ENCODE results near the gene HDAC8.

Gene HDAC8

DNA sequence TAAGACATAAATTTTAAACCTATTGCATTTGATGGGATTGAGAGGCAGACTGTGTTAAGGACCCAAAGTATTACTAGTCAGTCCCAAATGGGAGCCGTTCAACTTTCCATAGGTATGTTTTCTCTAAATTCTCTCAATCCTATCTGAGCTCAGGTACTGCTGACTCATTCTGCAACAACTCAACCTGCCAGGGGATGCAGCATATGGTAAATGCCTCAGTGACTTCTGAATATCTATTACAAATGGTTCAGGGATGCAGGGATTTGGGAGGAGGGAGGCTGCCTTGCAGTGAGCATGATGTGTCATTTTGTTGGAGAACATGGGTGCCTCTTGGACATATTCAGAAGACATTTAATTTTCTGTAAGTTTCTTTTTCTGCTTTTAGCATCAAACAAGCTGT lies 97.3 kb downstream of the HDAC8 start:
- TF ChIP-seq, protein P1, sequence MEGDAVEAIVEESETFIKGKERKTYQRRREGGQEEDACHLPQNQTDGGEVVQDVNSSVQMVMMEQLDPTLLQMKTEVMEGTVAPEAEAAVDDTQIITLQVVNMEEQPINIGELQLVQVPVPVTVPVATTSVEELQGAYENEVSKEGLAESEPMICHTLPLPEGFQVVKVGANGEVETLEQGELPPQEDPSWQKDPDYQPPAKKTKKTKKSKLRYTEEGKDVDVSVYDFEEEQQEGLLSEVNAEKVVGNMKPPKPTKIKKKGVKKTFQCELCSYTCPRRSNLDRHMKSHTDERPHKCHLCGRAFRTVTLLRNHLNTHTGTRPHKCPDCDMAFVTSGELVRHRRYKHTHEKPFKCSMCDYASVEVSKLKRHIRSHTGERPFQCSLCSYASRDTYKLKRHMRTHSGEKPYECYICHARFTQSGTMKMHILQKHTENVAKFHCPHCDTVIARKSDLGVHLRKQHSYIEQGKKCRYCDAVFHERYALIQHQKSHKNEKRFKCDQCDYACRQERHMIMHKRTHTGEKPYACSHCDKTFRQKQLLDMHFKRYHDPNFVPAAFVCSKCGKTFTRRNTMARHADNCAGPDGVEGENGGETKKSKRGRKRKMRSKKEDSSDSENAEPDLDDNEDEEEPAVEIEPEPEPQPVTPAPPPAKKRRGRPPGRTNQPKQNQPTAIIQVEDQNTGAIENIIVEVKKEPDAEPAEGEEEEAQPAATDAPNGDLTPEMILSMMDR (IDR thresholded peaks at IDR 0.05; ENCODE audit: borderline replicate concordance, insufficient read depth, low read depth, low read length) = no peak
- H3K4me3 ChIP-seq (ENCODE audit: low read depth, low read length) = no peak overlapping the region

DNA sequence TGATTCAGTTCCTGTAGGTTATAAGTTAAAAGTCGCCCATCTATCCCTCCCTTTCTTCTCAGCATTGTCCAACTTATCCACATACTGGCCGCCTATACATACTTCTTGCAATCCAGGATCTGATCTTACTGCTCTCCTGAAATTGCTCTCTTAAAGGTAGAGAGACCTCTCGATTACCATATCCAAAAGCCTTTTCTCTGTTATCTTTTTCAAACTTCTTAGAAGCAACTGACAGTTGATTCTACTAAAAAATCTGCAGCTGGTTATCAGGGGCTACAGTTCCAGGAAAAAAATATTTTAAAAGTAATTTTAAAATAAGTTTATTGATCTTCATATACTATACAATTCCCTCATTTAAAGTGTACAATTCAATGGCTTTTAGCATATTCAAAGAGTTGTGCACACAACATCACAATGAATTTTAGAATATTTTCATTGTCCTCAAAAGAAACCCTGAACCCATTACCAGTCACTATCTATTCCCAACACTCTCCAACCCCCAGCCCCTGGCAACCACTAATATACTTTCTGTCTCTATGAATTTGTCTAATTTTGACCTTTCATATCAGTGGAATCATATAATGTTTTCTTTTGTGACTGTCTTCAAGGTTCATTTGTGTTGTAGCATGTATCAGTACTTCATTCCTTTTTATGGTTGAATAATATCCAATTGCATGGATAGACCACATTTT lies 102.0 kb downstream of the HDAC8 start:
- TF ChIP-seq, protein P1 (IDR thresholded peaks at IDR 0.05; ENCODE audit: borderline replicate concordance, insufficient read depth, low read depth, low read length) = no peak
- no peak overlapping the region for H3K4me3 ChIP-seq (ENCODE audit: low read depth, low read length)

DNA sequence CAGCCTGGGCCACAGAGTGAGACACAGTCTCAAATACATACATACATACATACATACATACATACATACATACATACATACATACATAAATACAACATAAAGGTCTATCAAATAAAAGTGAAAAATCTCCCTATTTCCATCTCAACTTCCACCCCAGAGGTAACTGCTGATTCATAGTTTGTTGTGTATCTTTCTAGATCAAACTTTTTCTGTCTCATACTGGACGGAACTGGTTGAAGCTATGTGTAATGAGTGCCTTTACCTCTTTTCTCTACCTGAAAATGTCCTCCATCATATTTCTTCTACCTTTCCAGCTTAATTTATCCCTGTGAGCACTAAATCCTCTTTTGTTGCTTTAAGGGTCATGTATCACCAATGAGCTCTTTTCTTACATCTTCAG lies 102.5 kb downstream of the HDAC8 start:
- H3K4me3 ChIP-seq (ENCODE audit: low read depth, low read length) = no peak overlapping the region
- TF ChIP-seq, protein P1 (IDR thresholded peaks at IDR 0.05; ENCODE audit: borderline replicate concordance, insufficient read depth, low read depth, low read length) = no peak

DNA sequence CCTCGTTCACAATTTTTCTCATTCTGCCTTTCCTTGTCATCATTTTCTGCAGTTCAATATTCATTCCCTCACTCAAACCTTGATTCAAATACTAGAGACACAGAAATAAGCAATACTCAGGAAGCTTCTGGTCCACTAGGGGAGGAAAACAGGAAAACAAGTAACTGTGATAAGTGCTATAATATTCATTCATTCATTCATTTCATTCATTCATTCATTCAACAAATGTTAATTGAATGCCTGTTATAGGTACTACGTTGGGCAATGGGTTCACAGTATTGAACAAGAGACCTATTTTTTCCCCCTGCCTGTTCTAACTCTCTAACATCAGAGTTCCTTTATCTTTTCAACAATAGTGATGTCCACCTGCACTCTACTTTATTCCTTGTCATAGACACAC lies 104.0 kb downstream of the HDAC8 start:
- TF ChIP-seq, protein P1 (IDR thresholded peaks at IDR 0.05; ENCODE audit: borderline replicate concordance, insufficient read depth, low read depth, low read length) = no peak
- no peak overlapping the region for H3K4me3 ChIP-seq (ENCODE audit: low read depth, low read length)

DNA sequence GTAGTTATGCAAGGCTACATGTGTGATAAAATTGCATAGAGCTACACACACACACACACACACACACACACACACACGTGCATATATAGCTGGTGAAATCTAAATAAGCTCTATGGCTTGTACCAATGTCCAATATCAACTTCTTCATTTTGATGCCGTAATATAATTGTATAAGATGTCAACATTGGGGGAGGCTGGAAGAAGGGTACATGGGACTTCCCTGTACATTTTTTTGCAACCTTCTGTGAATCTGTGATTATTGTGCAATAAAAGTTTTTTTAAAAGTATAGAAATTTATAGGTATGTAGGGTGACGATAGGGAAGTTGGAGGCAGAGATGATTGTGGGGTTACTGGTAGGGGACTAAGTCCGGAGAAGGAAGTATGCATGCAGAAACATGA lies 105.5 kb downstream of the HDAC8 start:
- H3K4me3 ChIP-seq (ENCODE audit: low read depth, low read length) = no peak overlapping the region
- TF ChIP-seq, protein P1 (IDR thresholded peaks at IDR 0.05; ENCODE audit: borderline replicate concordance, insufficient read depth, low read depth, low read length) = no peak

DNA sequence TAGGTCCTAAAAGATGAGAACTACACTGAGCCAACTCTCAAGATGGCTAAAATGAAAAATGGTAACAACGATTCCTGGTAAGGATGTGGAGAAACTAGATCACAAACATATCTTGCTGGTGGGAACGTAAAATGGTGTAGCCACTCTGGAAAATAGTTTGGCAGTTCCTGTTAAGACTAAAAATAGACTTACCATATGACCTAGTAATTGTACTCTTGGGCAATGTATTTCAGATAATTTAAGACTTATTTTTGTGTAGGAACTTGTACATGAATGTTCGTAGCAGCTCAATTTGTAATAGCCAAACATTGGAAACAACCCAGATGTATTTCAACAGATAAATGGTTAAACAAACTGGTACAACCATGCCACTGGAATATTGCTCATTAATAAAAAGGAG lies 106.2 kb downstream of the HDAC8 start:
- TF ChIP-seq, protein P1 (IDR thresholded peaks at IDR 0.05; ENCODE audit: borderline replicate concordance, insufficient read depth, low read depth, low read length) = no peak
- H3K4me3 ChIP-seq (ENCODE audit: low read depth, low read length) = no peak overlapping the region

DNA sequence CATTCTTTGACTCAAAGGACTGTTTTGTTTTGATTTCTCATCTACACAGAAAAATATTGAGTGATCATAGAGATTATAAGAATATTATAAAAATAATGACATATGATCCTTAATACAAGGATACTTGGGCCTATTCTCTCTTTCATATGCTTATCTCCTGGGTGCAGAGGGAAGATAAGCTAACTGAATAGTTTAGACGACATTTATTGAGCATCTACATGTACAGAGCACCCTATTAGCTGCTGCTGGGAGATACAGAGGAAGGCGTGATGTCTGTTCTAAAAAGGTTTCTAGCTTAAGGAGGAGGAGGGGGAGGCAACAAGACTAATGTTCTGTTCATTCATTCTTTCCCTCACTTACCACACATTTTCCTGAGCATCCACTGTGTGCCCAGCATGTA lies 106.8 kb downstream of the HDAC8 start:
- TF ChIP-seq, protein P1 (IDR thresholded peaks at IDR 0.05; ENCODE audit: borderline replicate concordance, insufficient read depth, low read depth, low read length) = no peak

More for the DNA sequence above, 106.8 kb downstream of the HDAC8 start:
- H3K4me3 ChIP-seq (ENCODE audit: low read depth, low read length) = no peak overlapping the region
